GM12875 (cell line): Measurements from ENCODE around the gene PTBP2.
A peak's percentile ranks its signal among the peaks of the same experiment; 100 is the strongest.

ENCODE experiments used
- H3K4me3 ChIP-seq: one replicate; pipeline ENCODE4 v1.5.1; 2011; ENCODE audit warnings: low read depth, low read length, control low read depth
- TF ChIP-seq, protein P1 (sequence below): IDR thresholded peaks from 2 replicates; pipeline ENCODE4 v1.5.1; 2011; ENCODE audit warnings: low read depth, mild to moderate bottlenecking, control low read depth, inconsistent platforms, low read length, moderate library complexity, borderline replicate concordance; ENCODE audit not compliant: insufficient read depth

The PTBP2 gene, protein sequence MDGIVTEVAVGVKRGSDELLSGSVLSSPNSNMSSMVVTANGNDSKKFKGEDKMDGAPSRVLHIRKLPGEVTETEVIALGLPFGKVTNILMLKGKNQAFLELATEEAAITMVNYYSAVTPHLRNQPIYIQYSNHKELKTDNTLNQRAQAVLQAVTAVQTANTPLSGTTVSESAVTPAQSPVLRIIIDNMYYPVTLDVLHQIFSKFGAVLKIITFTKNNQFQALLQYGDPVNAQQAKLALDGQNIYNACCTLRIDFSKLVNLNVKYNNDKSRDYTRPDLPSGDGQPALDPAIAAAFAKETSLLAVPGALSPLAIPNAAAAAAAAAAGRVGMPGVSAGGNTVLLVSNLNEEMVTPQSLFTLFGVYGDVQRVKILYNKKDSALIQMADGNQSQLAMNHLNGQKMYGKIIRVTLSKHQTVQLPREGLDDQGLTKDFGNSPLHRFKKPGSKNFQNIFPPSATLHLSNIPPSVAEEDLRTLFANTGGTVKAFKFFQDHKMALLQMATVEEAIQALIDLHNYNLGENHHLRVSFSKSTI

DNA sequence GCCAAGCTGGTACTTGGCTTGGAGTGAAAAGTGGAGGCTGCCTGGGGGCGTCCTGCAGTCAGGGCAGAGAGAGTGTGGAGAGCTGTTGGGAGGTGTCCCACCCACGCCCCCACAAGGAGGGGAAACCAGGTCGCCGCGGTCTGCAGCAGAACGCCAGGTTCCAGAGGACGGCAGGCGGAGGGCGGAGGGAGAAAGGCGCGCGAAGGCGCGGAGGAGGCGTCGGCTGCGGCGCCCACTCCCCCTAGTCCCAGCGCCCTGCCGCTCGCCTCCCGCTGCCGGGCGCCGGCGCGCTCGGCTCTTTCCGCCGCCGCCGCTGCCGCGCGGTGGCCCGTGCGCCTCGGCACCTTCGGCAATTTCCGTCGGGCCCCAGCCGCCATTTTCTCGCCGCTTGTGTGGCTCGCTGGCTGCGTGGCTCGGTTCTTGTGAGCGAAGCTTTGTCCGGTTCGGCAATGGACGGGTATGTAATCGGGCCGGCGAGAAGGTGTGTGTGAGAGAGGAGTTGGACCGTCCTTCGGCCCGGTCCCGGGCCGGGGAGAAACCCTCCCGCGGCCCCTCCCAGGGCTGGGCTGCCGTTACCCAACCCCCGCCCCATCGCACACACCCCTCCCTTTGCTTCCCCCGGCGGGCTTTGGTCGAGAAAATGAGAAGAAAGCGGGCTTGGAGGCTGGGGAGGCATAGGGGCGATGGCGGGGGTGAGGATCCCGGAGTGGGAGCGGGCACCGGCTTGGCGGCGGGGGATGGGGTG lies at the start of gene PTBP2:
PTBP2 (plus strand) TSS at position 369 of the 745 bp plus-strand sequence; CDS start at position 450, 81 bp downstream.
- TF ChIP-seq, protein P1, sequence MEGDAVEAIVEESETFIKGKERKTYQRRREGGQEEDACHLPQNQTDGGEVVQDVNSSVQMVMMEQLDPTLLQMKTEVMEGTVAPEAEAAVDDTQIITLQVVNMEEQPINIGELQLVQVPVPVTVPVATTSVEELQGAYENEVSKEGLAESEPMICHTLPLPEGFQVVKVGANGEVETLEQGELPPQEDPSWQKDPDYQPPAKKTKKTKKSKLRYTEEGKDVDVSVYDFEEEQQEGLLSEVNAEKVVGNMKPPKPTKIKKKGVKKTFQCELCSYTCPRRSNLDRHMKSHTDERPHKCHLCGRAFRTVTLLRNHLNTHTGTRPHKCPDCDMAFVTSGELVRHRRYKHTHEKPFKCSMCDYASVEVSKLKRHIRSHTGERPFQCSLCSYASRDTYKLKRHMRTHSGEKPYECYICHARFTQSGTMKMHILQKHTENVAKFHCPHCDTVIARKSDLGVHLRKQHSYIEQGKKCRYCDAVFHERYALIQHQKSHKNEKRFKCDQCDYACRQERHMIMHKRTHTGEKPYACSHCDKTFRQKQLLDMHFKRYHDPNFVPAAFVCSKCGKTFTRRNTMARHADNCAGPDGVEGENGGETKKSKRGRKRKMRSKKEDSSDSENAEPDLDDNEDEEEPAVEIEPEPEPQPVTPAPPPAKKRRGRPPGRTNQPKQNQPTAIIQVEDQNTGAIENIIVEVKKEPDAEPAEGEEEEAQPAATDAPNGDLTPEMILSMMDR: no peak
- H3K4me3 ChIP-seq: peak within 1 kb of the TSS; percentile 74

DNA sequence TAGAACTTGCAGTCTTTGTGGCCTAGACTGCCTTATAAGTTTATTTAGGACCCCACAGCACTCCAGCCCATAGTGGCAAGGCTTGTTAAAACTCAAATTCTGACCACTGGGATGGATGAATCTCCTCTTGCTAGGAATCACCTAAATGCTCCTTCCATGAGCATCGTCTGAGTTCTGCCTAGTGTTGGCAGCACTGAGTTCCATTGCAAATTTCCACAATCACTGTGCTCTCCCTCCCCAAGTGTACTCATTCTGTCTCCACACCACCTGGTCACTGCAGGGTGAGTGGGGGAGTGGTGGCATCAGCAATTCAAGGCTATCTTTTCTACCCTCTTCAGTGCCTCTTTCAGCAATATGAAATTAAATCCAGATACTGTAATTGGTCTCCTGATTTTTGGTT lies 46.7 kb upstream of the PTBP2 start:
- no peak overlapping the region for H3K4me3 ChIP-seq
- TF ChIP-seq, protein P1: no peak

DNA sequence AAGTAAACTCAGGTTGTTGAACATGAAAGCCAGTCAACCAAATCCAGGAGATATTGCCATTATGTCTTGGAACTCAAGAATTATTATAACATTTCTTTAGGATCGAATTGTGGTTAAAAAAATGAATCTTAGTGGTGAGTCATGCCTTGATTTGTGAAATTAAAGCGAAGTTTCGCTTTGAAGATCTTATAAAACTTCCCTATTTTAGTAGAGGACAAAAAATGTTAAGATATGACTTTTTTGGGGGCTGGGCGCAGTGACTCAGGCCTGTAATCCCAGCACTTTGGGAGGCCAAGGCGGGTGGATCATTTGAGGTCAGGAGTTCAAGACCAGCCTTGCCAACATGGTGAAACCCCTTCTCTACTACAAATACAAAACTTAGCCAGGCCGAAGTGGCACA lies 39.5 kb upstream of the PTBP2 start:
- no peak overlapping the region for H3K4me3 ChIP-seq
- TF ChIP-seq, protein P1: no peak

DNA sequence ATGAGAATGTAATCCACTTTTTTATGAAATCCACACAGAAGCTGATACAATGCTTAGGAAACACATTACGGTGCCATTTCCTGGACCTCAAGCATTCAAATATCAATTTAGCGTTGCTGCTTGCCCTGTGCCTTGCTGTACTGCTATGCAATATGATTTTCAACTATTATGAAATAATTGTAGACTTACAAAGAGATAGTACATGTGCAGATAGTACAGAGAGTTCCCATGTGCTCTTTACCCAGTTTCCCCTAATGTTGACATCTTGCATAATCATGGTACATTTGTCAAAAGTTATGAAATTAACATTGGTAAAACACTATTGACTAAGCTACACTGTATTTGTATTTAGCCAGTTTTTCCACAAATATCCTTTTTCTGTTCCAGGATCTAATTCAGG lies 37.7 kb upstream of the PTBP2 start:
- no peak overlapping the region for H3K4me3 ChIP-seq
- TF ChIP-seq, protein P1: no peak

DNA sequence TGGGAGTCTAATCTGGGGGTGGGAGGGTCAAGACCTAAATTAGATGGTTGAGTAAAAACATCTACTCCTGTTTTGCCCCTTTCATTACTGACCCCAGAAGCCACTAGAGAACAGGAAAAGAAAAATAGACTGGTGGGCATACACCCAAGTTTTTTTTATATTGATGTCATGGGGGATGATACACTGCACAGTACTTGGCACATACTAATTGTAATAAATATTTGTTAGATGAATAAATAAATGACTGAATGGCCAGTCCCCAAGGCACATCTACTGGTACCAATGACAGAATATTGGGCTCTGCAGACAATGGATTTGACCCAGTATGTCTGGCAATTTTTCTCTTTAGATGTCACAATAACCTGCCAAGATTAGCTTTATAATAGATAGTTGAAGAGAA lies 36.8 kb upstream of the PTBP2 start:
- H3K4me3 ChIP-seq: no peak overlapping the region
- TF ChIP-seq, protein P1: no peak

DNA sequence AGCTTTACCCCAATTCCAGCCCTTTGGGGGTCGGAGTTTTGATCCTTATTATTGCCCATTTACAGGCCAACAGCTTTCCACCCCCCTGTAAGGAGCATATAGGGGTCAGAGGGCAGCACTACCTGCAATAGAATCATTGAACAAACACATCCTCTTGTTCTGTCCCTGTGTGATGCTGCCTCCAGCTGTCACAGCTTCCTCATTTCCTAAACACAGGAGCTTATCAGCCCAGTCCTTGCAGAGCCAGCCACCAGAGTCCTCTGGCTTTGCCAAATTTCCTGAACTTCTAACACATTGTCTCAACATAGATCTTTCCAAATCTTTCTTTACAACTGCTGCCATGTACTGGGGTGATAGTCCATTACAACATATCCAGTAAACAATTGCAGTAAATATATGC lies 32.8 kb upstream of the PTBP2 start:
- TF ChIP-seq, protein P1: no peak
- no peak overlapping the region for H3K4me3 ChIP-seq
